Measurements from ENCODE around the gene C4orf17. TPM values are rescaled to one million over a fixed set of nuclear protein-coding genes. Genes with fewer than 3 reads are reported as not detected.

The C4orf17 gene
- total and polyA plus RNA-seq, 8 donors: not detected

- H3K27ac ChIP-seq: peak overlapping the region in 1 of 4 donors; percentile 1
- no peaks in the 10 kb centered on the region for H3K27me3 ChIP-seq
- no peaks in the 10 kb centered on the region for H3K36me3 ChIP-seq
- FAIRE-seq (no peak), DNase-seq (no peak), ATAC-seq (no peak)
- no peaks in the 10 kb centered on the region for H3K9me3 ChIP-seq
- intact Hi-C loops (cut with DNase I): no loop called here
- no peak overlapping the region for H3K4me3 ChIP-seq
- 43 to 45% methylated on average over 1 of the region's 1 CpG for WGBS, 2 donors
- peaks cover 0 to 6% (median 0%) of the 10 kb centered on the region in 3 donors for H3K4me1 ChIP-seq
- TF ChIP-seq CTCF (IDR thresholded peaks at IDR 0.05): no peak
These were observed 76.0 kb downstream of the C4orf17 start for GRCh38 chr4:99586797-99587196.

GRCh38 chr4:99587309-99587708, 76.5 kb downstream of the C4orf17 start:
- peak in 1 of 4 donors; percentile 50 for ATAC-seq
- H3K9me3 ChIP-seq: no peaks in the 10 kb centered on the region
- no peak overlapping the region for H3K4me3 ChIP-seq
- no peaks in the 10 kb centered on the region for H3K36me3 ChIP-seq
- TF ChIP-seq CTCF (IDR thresholded peaks at IDR 0.05): no peak
- no peak for DNase-seq
- no peaks in the 10 kb centered on the region for H3K27me3 ChIP-seq
- no peak for FAIRE-seq
- H3K4me1 ChIP-seq: peaks cover 0 to 6% (median 0%) of the 10 kb centered on the region in 3 donors
- intact Hi-C loops (cut with DNase I): no loop called here
- peak overlapping the region in 2 of 4 donors; percentile 1 to 10 for H3K27ac ChIP-seq

GRCh38 chr4:99587803-99588202, 77.0 kb downstream of the C4orf17 start:
- FAIRE-seq: no peak
- H3K9me3 ChIP-seq: no peaks in the 10 kb centered on the region

GRCh38 chr4:99591757-99592156, 80.9 kb downstream of the C4orf17 start:
- FAIRE-seq (no peak), DNase-seq (no peak), ATAC-seq (no peak)
- Histone ChIP-seq H3K4me1 (peaks cover 0 to 6% (median 0%) of the 10 kb centered on the region in 3 donors), H3K27ac (no peak overlapping the region), H3K4me3 (no peak overlapping the region), H3K27me3 (no peaks in the 10 kb centered on the region), H3K36me3 (no peaks in the 10 kb centered on the region), H3K9me3 (no peaks in the 10 kb centered on the region)
- no peak for TF ChIP-seq CTCF (IDR thresholded peaks at IDR 0.05)
- 86 to 93% methylated on average over 3 of the region's 3 CpGs for WGBS, 2 donors
- intact Hi-C loops (cut with DNase I): no loop called here

More at GRCh38 chr4:99587803-99588202, 77.0 kb downstream of the C4orf17 start:
- WGBS, 2 donors: 28 to 31% methylated on average over 1 of the region's 1 CpG
- no peaks in the 10 kb centered on the region for H3K36me3 ChIP-seq
- no peaks in the 10 kb centered on the region for H3K27me3 ChIP-seq
- intact Hi-C loops (cut with DNase I): no loop called here
- TF ChIP-seq CTCF (IDR thresholded peaks at IDR 0.05): no peak
- H3K4me1 ChIP-seq: peaks cover 0 to 6% (median 0%) of the 10 kb centered on the region in 3 donors
- no peak overlapping the region for H3K4me3 ChIP-seq
- peak in 2 of 4 donors; percentile 62 to 86 for ATAC-seq
- no peak for DNase-seq
- H3K27ac ChIP-seq: peak overlapping the region in 2 of 4 donors; percentile 10 to 25

Other genes starting within 250 kb of the C4orf17 start
- 1 to 10 TPM in 1 of 6 donors, under 1 TPM in 5; 0.24 to 1.3 (median 0.64) TPM for gene ADH1A, start 220.0 kb upstream of the C4orf17 start, total RNA-seq
- gene ADH1A, start 220.0 kb upstream of the C4orf17 start, polyA plus RNA-seq: 1 to 10 TPM in 1 of 2 donors, under 1 TPM in 1; 0.19 to 2.1 TPM
- 100 to 1,000 TPM in 1 of 6 donors, 10 to 100 TPM in 5; 15.5 to 100 (median 29.1) TPM for gene ADH1B, start 189.6 kb upstream of the C4orf17 start, total RNA-seq
- gene ADH1B, start 189.6 kb upstream of the C4orf17 start, polyA plus RNA-seq: 10 to 100 TPM; 48.6 to 61.9 TPM
- 10 to 100 TPM in 3 of 6 donors, 1 to 10 TPM in 3; 8.3 to 25.8 (median 13.3) TPM for gene ADH1C, start 158.3 kb upstream of the C4orf17 start, total RNA-seq
- gene ADH1C, start 158.3 kb upstream of the C4orf17 start, polyA plus RNA-seq: 10 to 100 TPM in 1 of 2 donors, 1 to 10 TPM in 1; 8.7 to 37.6 TPM
- gene ADH7, start 75.7 kb upstream of the C4orf17 start, total RNA-seq: not detected
- gene ADH7, start 75.7 kb upstream of the C4orf17 start, polyA plus RNA-seq: under 1 TPM in 1 of 2 donors, not detected in 1; 0.07 TPM
- gene TRMT10A, start 53.0 kb downstream of the C4orf17 start, total RNA-seq: 1 to 10 TPM; 2.4 to 4.8 (median 3.3) TPM
- gene TRMT10A, start 53.0 kb downstream of the C4orf17 start, polyA plus RNA-seq: 1 to 10 TPM; 2.3 to 3.9 TPM
- under 1 TPM in 2 of 6 donors, not detected in 4; 0.04 to 0.28 TPM for gene MTTP, start 63.8 kb downstream of the C4orf17 start, total RNA-seq
- under 1 TPM in 1 of 2 donors, not detected in 1; 0.05 TPM for gene MTTP, start 63.8 kb downstream of the C4orf17 start, polyA plus RNA-seq
- under 1 TPM in 1 of 6 donors, not detected in 5; 0.03 TPM for gene C4orf54, start 146.8 kb downstream of the C4orf17 start, total RNA-seq
- under 1 TPM; under 0.01 TPM for gene C4orf54, start 146.8 kb downstream of the C4orf17 start, polyA plus RNA-seq

Measured in pancreas (tissue), 10 donors.